Progenitor cell of endocrine pancreas (in vitro differentiated cells): ENCODE data around the gene OTOGL. TPM values are rescaled to one million over a fixed set of nuclear protein-coding genes. Genes with fewer than 3 reads are reported as not detected.

Experiments used
- DNase-seq: peaks from one replicate; pipeline ENCODE4 v3.0.0; 2021; ENCODE audit warnings: low spot score; ENCODE audit not compliant: unreplicated experiment
- H3K27ac Mint-ChIP-seq: 2 replicates; pipeline ENCODE4 v1.8.0; 2021; ENCODE audit warnings: mild to moderate bottlenecking, moderate library complexity, mixed read lengths
- H3K27me3 Mint-ChIP-seq: 2 replicates; pipeline ENCODE4 v1.8.0; 2021; ENCODE audit warnings: mixed read lengths
- H3K36me3 Mint-ChIP-seq: 2 replicates; pipeline ENCODE4 v1.8.0; 2022; ENCODE audit warnings: mixed read lengths; ENCODE audit not compliant: insufficient read depth
- H3K4me1 Mint-ChIP-seq: 2 replicates; pipeline ENCODE4 v1.8.0; 2021; ENCODE audit warnings: low read depth, mixed read lengths
- H3K4me3 Mint-ChIP-seq: 2 replicates; pipeline ENCODE4 v1.8.0; 2021; ENCODE audit warnings: low read depth, mild to moderate bottlenecking, moderate library complexity, mixed read lengths
- H3K9me3 Mint-ChIP-seq: 2 replicates; pipeline ENCODE4 v1.8.0; 2021; ENCODE audit warnings: low read depth, mixed read lengths
- CTCF ChIP-seq: fragments of 200-600 bp; sonication (generic); IDR thresholded peaks from one replicate; pipeline ENCODE4 v1.5.0; 2021; ENCODE audit warnings: antibody characterized with exemption, mild to moderate bottlenecking; ENCODE audit not compliant: unreplicated experiment
- total RNA-seq: library from RNA; stranded (reverse); gene quantifications from 2 replicates; pipeline ENCODE4 v1.2.1, GENCODE V29; 2021

OTOGL gene
- total RNA-seq, 1 donor from 2014 or later = 0.31 TPM

GRCh38 chr12:80162177-80162576 is 62.8 kb downstream of the OTOGL start:
- DNase-seq = no peak
- Mint-ChIP-seq H3K4me3 (no peak overlapping the region), H3K9me3 (peaks cover 4% of the 10 kb centered on the region), H3K36me3 (no peaks in the 10 kb centered on the region), H3K4me1 (no peaks in the 10 kb centered on the region), H3K27me3 (no peaks in the 10 kb centered on the region), H3K27ac (no peak overlapping the region)
- no peak for TF ChIP-seq CTCF

DNA sequence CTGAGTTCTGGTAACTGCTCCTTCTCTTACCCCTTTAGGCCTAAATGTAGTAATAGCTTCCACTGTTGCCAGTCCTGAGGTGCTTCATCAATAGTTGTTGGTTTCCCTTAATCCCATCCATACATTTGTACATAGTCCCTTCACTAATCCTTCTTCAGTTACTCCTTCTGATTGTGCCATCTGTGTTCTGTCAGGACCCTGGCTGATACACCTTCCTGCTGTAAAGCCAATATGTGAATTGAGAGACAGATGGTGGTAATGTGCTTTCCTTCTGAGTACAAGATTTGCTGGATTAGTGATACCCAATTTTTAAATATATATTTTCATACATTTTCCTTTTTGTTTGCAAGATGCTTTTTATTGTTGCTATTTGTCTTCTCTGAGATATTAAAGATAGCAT is 66.4 kb downstream of the OTOGL start:
- Mint-ChIP-seq H3K36me3 (no peaks in the 10 kb centered on the region), H3K27me3 (no peaks in the 10 kb centered on the region)

GRCh38 chr12:80166751-80167150 is 67.4 kb downstream of the OTOGL start:
- Mint-ChIP-seq H3K36me3 (no peaks in the 10 kb centered on the region), H3K9me3 (no peaks in the 10 kb centered on the region), H3K4me1 (no peaks in the 10 kb centered on the region), H3K4me3 (no peak overlapping the region), H3K27ac (no peak overlapping the region), H3K27me3 (no peaks in the 10 kb centered on the region)
- DNase-seq = no peak
- TF ChIP-seq CTCF = no peak

More for the DNA sequence above, 66.4 kb downstream of the OTOGL start:
- no peak for DNase-seq
- H3K27ac Mint-ChIP-seq = no peak overlapping the region
- no peak overlapping the region for H3K4me3 Mint-ChIP-seq
- no peak for TF ChIP-seq CTCF
- no peaks in the 10 kb centered on the region for H3K4me1 Mint-ChIP-seq
- H3K9me3 Mint-ChIP-seq = no peaks in the 10 kb centered on the region

- Mint-ChIP-seq H3K9me3 (no peaks in the 10 kb centered on the region), H3K27ac (no peak overlapping the region), H3K4me1 (no peaks in the 10 kb centered on the region), H3K36me3 (no peaks in the 10 kb centered on the region), H3K4me3 (no peak overlapping the region), H3K27me3 (no peaks in the 10 kb centered on the region)
- TF ChIP-seq CTCF = no peak
- no peak for DNase-seq
Observed at GRCh38 chr12:80168936-80169335, 69.6 kb downstream of the OTOGL start.

DNA sequence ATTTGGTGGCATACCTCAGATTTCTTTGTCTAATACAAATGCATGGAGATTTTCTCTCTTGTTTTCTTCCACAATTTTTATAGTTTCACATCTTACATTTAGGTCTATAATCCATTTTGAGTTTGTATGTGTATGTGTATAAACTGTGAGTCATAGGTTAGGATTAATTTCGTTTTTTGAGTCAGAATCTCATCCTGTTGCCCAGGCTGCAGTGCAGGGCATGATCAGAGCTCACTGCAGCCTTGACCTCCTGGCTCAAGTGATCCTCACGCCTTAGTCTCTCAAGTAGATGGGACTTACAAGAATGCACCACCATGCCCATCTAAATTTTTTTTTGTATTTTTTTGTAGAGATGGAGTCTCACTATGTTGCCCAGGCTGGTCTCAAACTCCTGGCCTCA is 71.6 kb downstream of the OTOGL start:
- TF ChIP-seq CTCF = no peak
- Mint-ChIP-seq H3K4me1 (peaks cover 6% of the 10 kb centered on the region), H3K36me3 (no peaks in the 10 kb centered on the region), H3K27me3 (no peaks in the 10 kb centered on the region), H3K27ac (no peak overlapping the region), H3K4me3 (no peak overlapping the region), H3K9me3 (no peaks in the 10 kb centered on the region)
- no peak for DNase-seq
